Lung microvascular endothelial cell (primary cell): Measurements from ENCODE around the gene PRADC1. TPM values are rescaled to one million over a fixed set of nuclear protein-coding genes. Genes with fewer than 3 reads are reported as not detected.

Experiments used
- DNase-seq, 2 donors: peaks; one replicate each; pipeline versions ENCODE4 v3.0.0 to v3.0.0-alpha.2; 2010; ENCODE audit warnings: low read depth in 2 of 2
- total RNA-seq: library from RNA; depleted of rRNA; stranded (reverse); fragments of >200 nt; gene quantifications from 2 replicates; pipeline ENCODE4 v1.2.1, GENCODE V29; 2014

Gene PRADC1
- total RNA-seq, 1 donor from 2014 or later, result 24.4 TPM

- no peak for DNase-seq
Measured at GRCh38 chr2:73259276-73259675, 26.2 kb upstream of the PRADC1 start.

GRCh38 chr2:73258913-73259215 lies 25.8 kb upstream of the PRADC1 start:
- DNase-seq, result no peak

- DNase-seq, result no peak
Measured at GRCh38 chr2:73258186-73258912, 25.3 kb upstream of the PRADC1 start.

GRCh38 chr2:73257425-73258125 lies 24.5 kb upstream of the PRADC1 start:
- no peak for DNase-seq

- no peak for DNase-seq
Measured at GRCh38 chr2:73257021-73257420, 24.0 kb upstream of the PRADC1 start.

- DNase-seq, result no peak
Measured at GRCh38 chr2:73256618-73256922, 23.5 kb upstream of the PRADC1 start.

GRCh38 chr2:73255907-73256617 lies 23.0 kb upstream of the PRADC1 start:
- no peak for DNase-seq

- DNase-seq, result no peak
Measured at GRCh38 chr2:73255007-73255644, 22.1 kb upstream of the PRADC1 start.

- no peak for DNase-seq
Measured at GRCh38 chr2:73254343-73255006, 21.4 kb upstream of the PRADC1 start.

GRCh38 chr2:73253901-73254300 lies 20.9 kb upstream of the PRADC1 start:
- no peak for DNase-seq

GRCh38 chr2:73253400-73253799 lies 20.4 kb upstream of the PRADC1 start:
- DNase-seq, result no peak

GRCh38 chr2:73252238-73253027 lies 19.4 kb upstream of the PRADC1 start:
- DNase-seq, result no peak

- no peak for DNase-seq
Measured at GRCh38 chr2:73250872-73251846, 18.1 kb upstream of the PRADC1 start.

- DNase-seq, result no peak
Measured at GRCh38 chr2:73249636-73250035, 16.6 kb upstream of the PRADC1 start.

GRCh38 chr2:73246850-73247249 lies 13.8 kb upstream of the PRADC1 start:
- no peak for DNase-seq

- no peak for DNase-seq
Measured at GRCh38 chr2:73244580-73244979, 11.5 kb upstream of the PRADC1 start.

- DNase-seq, result peak; percentile 32 to 41
Measured at GRCh38 chr2:73243884-73244570, 11.0 kb upstream of the PRADC1 start.

- peak; percentile 9 to 92 for DNase-seq
Measured at GRCh38 chr2:73239776-73240175, 6.7 kb upstream of the PRADC1 start.

GRCh38 chr2:73238976-73239375 lies 5.9 kb upstream of the PRADC1 start:
- DNase-seq, result peak in 1 of 2 donors; percentile 28
